ENCODE measurements around the gene MROH7.

DNA sequence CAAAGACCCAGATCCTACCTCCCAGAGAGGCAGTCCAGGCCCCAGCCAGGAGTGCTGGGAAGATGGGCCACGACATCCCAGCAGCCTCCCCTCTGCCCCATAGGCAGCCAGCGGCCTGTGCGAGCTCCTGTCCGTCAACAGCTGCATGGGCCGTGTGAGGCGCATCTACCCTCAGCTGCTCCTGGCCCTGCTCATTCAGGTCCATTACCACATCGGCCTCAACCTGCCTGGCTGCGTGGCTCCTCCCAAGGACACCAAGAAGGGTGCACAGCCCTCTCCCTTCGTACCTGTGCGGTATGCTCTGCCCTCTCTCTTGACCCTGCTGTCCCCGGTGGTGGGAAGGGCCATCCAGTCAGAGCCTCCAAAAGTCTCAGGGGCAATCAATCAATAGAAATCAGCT lies 44.6 kb downstream of the MROH7 start:
- TF ChIP-seq, protein P1, sequence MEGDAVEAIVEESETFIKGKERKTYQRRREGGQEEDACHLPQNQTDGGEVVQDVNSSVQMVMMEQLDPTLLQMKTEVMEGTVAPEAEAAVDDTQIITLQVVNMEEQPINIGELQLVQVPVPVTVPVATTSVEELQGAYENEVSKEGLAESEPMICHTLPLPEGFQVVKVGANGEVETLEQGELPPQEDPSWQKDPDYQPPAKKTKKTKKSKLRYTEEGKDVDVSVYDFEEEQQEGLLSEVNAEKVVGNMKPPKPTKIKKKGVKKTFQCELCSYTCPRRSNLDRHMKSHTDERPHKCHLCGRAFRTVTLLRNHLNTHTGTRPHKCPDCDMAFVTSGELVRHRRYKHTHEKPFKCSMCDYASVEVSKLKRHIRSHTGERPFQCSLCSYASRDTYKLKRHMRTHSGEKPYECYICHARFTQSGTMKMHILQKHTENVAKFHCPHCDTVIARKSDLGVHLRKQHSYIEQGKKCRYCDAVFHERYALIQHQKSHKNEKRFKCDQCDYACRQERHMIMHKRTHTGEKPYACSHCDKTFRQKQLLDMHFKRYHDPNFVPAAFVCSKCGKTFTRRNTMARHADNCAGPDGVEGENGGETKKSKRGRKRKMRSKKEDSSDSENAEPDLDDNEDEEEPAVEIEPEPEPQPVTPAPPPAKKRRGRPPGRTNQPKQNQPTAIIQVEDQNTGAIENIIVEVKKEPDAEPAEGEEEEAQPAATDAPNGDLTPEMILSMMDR (IDR thresholded peaks at IDR 0.05), result no peak
- TF ChIP-seq POLR2A (IDR thresholded peaks at IDR 0.05), result no peak
